ENCODE results near the gene ST8SIA4. TPM values are rescaled to one million over a fixed set of nuclear protein-coding genes. Genes with fewer than 3 reads are reported as not detected.

The ST8SIA4 gene
- total and polyA plus RNA-seq, 12 donors = 0.70 to 12.9 (median 4.5) TPM

GRCh38 chr5:100855295-100855694, 47.8 kb downstream of the ST8SIA4 start:
- intact Hi-C loops (cut with DNase I) = no loop called here
- Histone ChIP-seq H3K9me3 (no peaks in the 10 kb centered on the region), H3K4me1 (peaks cover 0 to 55% (median 14%) of the 10 kb centered on the region in 9 donors), H3K27me3 (no peaks in the 10 kb centered on the region), H3K27ac (peak overlapping the region in 8 of 10 donors; percentile 15 to 74 (median 54)), H3K36me3 (peaks cover 0 to 10% (median 0%) of the 10 kb centered on the region in 9 donors), H3K4me3 (no peak overlapping the region)
- DNase-seq (no peak), ATAC-seq (no peak)
- 83 to 86% methylated on average over 1 of the region's 1 CpG for WGBS, 2 donors
- TF ChIP-seq, protein P1, sequence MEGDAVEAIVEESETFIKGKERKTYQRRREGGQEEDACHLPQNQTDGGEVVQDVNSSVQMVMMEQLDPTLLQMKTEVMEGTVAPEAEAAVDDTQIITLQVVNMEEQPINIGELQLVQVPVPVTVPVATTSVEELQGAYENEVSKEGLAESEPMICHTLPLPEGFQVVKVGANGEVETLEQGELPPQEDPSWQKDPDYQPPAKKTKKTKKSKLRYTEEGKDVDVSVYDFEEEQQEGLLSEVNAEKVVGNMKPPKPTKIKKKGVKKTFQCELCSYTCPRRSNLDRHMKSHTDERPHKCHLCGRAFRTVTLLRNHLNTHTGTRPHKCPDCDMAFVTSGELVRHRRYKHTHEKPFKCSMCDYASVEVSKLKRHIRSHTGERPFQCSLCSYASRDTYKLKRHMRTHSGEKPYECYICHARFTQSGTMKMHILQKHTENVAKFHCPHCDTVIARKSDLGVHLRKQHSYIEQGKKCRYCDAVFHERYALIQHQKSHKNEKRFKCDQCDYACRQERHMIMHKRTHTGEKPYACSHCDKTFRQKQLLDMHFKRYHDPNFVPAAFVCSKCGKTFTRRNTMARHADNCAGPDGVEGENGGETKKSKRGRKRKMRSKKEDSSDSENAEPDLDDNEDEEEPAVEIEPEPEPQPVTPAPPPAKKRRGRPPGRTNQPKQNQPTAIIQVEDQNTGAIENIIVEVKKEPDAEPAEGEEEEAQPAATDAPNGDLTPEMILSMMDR (IDR thresholded peaks at IDR 0.05) = no peak

DNA sequence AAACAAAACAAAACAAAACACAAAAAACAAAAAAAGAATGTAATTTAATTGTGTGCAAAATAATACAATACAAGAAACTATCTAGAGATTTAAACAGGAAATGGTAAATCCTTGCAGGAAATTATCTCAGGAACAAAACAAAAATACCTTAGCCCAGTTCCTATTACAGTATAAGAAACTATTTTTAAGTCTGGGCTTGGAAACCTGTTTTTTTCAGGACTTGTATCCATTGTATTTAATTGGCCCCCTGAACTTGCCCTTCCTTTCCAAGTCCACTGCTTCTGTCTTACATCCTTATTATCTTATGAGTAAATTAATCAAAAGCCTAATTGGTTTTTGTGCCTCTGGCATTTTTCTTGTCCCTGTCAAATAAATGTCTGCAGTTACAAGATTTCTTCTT, 48.5 kb downstream of the ST8SIA4 start:
- DNase-seq (no peak), ATAC-seq (peak in 7 of 8 donors; percentile 25 to 92 (median 74))
- intact Hi-C loops (cut with DNase I) = loop anchor here in 1 of 10 donors (5.0 kb wide), 1 partner anchor 48 kb away; the partner anchor contains the start of gene ST8SIA4
- TF ChIP-seq, protein P1 (IDR thresholded peaks at IDR 0.05) = no peak
- peaks cover 0 to 10% (median 0%) of the 10 kb centered on the region in 9 donors for H3K36me3 ChIP-seq
- H3K4me3 ChIP-seq = peak overlapping the region in 1 of 10 donors; percentile 1
- no peaks in the 10 kb centered on the region for H3K9me3 ChIP-seq
- H3K4me1 ChIP-seq = peaks cover 0 to 55% (median 14%) of the 10 kb centered on the region in 9 donors
- H3K27ac ChIP-seq = peak overlapping the region in 8 of 10 donors; percentile 15 to 74 (median 56)
- no peaks in the 10 kb centered on the region for H3K27me3 ChIP-seq

GRCh38 chr5:100853582-100853981, 49.5 kb downstream of the ST8SIA4 start:
- DNase-seq (no peak), ATAC-seq (no peak)
- H3K4me1 ChIP-seq = peaks cover 0 to 55% (median 14%) of the 10 kb centered on the region in 9 donors
- H3K27ac ChIP-seq = peak overlapping the region in 6 of 10 donors; percentile 11 to 74 (median 58)
- H3K4me3 ChIP-seq = no peak overlapping the region
- H3K36me3 ChIP-seq = peaks cover 0 to 10% (median 0%) of the 10 kb centered on the region in 9 donors
- no peaks in the 10 kb centered on the region for H3K27me3 ChIP-seq
- no peaks in the 10 kb centered on the region for H3K9me3 ChIP-seq
- intact Hi-C loops (cut with DNase I) = loop anchor here in 1 of 10 donors (5.0 kb wide), 1 partner anchor 49 kb away; the partner anchor contains the start of gene ST8SIA4
- TF ChIP-seq, protein P1 (IDR thresholded peaks at IDR 0.05) = no peak

- no peak for DNase-seq
- Histone ChIP-seq H3K4me3 (no peak overlapping the region), H3K27me3 (no peaks in the 10 kb centered on the region), H3K27ac (peak overlapping the region in 5 of 10 donors; percentile 9 to 74 (median 59)), H3K4me1 (peaks cover 0 to 51% (median 14%) of the 10 kb centered on the region in 9 donors), H3K36me3 (peaks cover 0 to 10% (median 0%) of the 10 kb centered on the region in 9 donors), H3K9me3 (no peaks in the 10 kb centered on the region)
- TF ChIP-seq, protein P1 (IDR thresholded peaks at IDR 0.05) = no peak
- ATAC-seq = peak in 1 of 8 donors; percentile 8
- intact Hi-C loops (cut with DNase I) = loop anchor here in 1 of 10 donors (5.0 kb wide), 1 partner anchor 49 kb away; the partner anchor contains the start of gene ST8SIA4
- WGBS, 2 donors = 79 to 81% methylated on average over 3 of the region's 3 CpGs
Observed at GRCh38 chr5:100852988-100853449, 50.1 kb downstream of the ST8SIA4 start.
